Chondrocyte (in vitro differentiated cells): ENCODE measurements around the gene SORL1. TPM values are rescaled to one million over a fixed set of nuclear protein-coding genes. Genes with fewer than 3 reads are reported as not detected.

Source experiments
- DNase-seq: peaks from one replicate; pipeline ENCODE4 v3.0.0; 2021; ENCODE audit warnings: mixed read lengths, low spot score
- H3K27ac Mint-ChIP-seq: one replicate; pipeline ENCODE4 v1.8.0; 2021; ENCODE audit warnings: mild to moderate bottlenecking, moderate library complexity, mixed read lengths; ENCODE audit not compliant: unreplicated experiment
- H3K27me3 Mint-ChIP-seq: 2 replicates; pipeline ENCODE4 v1.8.0; 2021; ENCODE audit warnings: low read depth, mixed read lengths
- H3K36me3 Mint-ChIP-seq: 2 replicates; pipeline ENCODE4 v1.8.0; 2021; ENCODE audit warnings: low read depth, mixed read lengths
- H3K4me1 Mint-ChIP-seq: 2 replicates; pipeline ENCODE4 v1.8.0; 2021; ENCODE audit warnings: low read depth, mild to moderate bottlenecking, mixed read lengths
- H3K4me3 Mint-ChIP-seq: one replicate; pipeline ENCODE4 v1.8.0; 2021; ENCODE audit warnings: mild to moderate bottlenecking, moderate library complexity, mixed read lengths; ENCODE audit not compliant: unreplicated experiment
- H3K9me3 Mint-ChIP-seq: 2 replicates; pipeline ENCODE4 v1.8.0; 2021; ENCODE audit warnings: low read depth, mixed read lengths
- CTCF ChIP-seq: fragments of 200-600 bp; sonication (generic); IDR thresholded peaks from 2 replicates; pipeline ENCODE4 v1.5.0; 2021; ENCODE audit warnings: antibody characterized with exemption, mild to moderate bottlenecking, moderate library complexity
- total RNA-seq: library from RNA; stranded (reverse); gene quantifications from 3 replicates; pipeline ENCODE4 v1.2.1, GENCODE V29; 2021

The SORL1 gene
- total RNA-seq, 1 donor from 2014 or later = 0.87 TPM

- Mint-ChIP-seq H3K4me3 (no peak overlapping the region), H3K9me3 (no peaks in the 10 kb centered on the region), H3K27ac (no peak overlapping the region), H3K27me3 (peaks cover 33% of the 10 kb centered on the region), H3K4me1 (peaks cover 7% of the 10 kb centered on the region), H3K36me3 (no peaks in the 10 kb centered on the region)
- no peak for DNase-seq
- no peak for TF ChIP-seq CTCF
Observed at GRCh38 chr11:121412000-121412587, 40.0 kb upstream of the SORL1 start.

GRCh38 chr11:121412711-121413415, 39.3 kb upstream of the SORL1 start:
- Mint-ChIP-seq H3K27ac (no peak overlapping the region), H3K4me1 (peaks cover 13% of the 10 kb centered on the region), H3K9me3 (no peaks in the 10 kb centered on the region), H3K36me3 (no peaks in the 10 kb centered on the region), H3K27me3 (peaks cover 28% of the 10 kb centered on the region), H3K4me3 (no peak overlapping the region)
- no peak for DNase-seq
- no peak for TF ChIP-seq CTCF

GRCh38 chr11:121414141-121414913, 37.8 kb upstream of the SORL1 start:
- no peaks in the 10 kb centered on the region for H3K9me3 Mint-ChIP-seq
- no peak overlapping the region for H3K4me3 Mint-ChIP-seq
- H3K27me3 Mint-ChIP-seq = peaks cover 31% of the 10 kb centered on the region
- no peak overlapping the region for H3K27ac Mint-ChIP-seq
- no peaks in the 10 kb centered on the region for H3K36me3 Mint-ChIP-seq
- H3K4me1 Mint-ChIP-seq = peaks cover 13% of the 10 kb centered on the region
- no peak for TF ChIP-seq CTCF
- DNase-seq = no peak

GRCh38 chr11:121415856-121416255, 36.3 kb upstream of the SORL1 start:
- no peak for DNase-seq
- H3K4me3 Mint-ChIP-seq = no peak overlapping the region
- H3K27ac Mint-ChIP-seq = no peak overlapping the region
- H3K27me3 Mint-ChIP-seq = peaks cover 35% of the 10 kb centered on the region
- TF ChIP-seq CTCF = no peak
- peaks cover 13% of the 10 kb centered on the region for H3K4me1 Mint-ChIP-seq
- no peaks in the 10 kb centered on the region for H3K36me3 Mint-ChIP-seq
- no peaks in the 10 kb centered on the region for H3K9me3 Mint-ChIP-seq

GRCh38 chr11:121417055-121417551, 35.0 kb upstream of the SORL1 start:
- no peak for DNase-seq
- no peak for TF ChIP-seq CTCF
- Mint-ChIP-seq H3K4me1 (peaks cover 13% of the 10 kb centered on the region), H3K36me3 (no peaks in the 10 kb centered on the region), H3K4me3 (no peak overlapping the region), H3K27me3 (peaks cover 39% of the 10 kb centered on the region), H3K9me3 (no peaks in the 10 kb centered on the region), H3K27ac (peak overlapping the region; percentile 33)
